H1 (cell line): ENCODE results near the gene KANSL1. TPM values are rescaled to one million over a fixed set of nuclear protein-coding genes. Genes with fewer than 3 reads are reported as not detected.

Experiments used
- ATF2 ChIP-seq: IDR thresholded peaks from 2 replicates; pipeline ENCODE4 v1.6.1; 2012; ENCODE audit warnings: low read length, inconsistent platforms
- CBX5 ChIP-seq: fragments of 300-800, 300-1000 bp; sonication (generic); IDR thresholded peaks from 2 replicates; pipeline ENCODE4 v1.7.1; 2016; ENCODE audit warnings: antibody characterized with exemption, low read length, low read depth
- CHD1 ChIP-seq: IDR thresholded peaks from 2 replicates; pipeline ENCODE4 v1.6.1; 2012; ENCODE audit warnings: low read depth, low read length, improper control_type of control experiment
- CHD2 ChIP-seq: IDR thresholded peaks from 2 replicates; pipeline ENCODE4 v1.6.1; 2012; ENCODE audit warnings: low read length, improper control_type of control experiment
- CREB1 ChIP-seq: IDR thresholded peaks from 2 replicates; pipeline ENCODE4 v1.6.1; 2012; ENCODE audit warnings: inconsistent platforms
- CTCF ChIP-seq, 3 experiments: IDR thresholded peaks; 1 replicate in 2 of 3; 2 replicates in 1 of 3; pipeline versions ENCODE4 v1.5.1 to v1.6.1; 2011; ENCODE audit warnings: low read length in 3 of 3, mild to moderate bottlenecking in 3 of 3, inconsistent platforms in 2 of 3, low read depth in 1 of 3, moderate library complexity in 1 of 3; ENCODE audit not compliant: insufficient read depth in 1 of 3; ENCODE audit errors: control extremely low read depth in 1 of 3
- FOSL1 ChIP-seq: IDR thresholded peaks from 2 replicates; pipeline ENCODE4 v1.6.1; 2011; ENCODE audit warnings: mild to moderate bottlenecking, low read depth, low read length, moderate library complexity; ENCODE audit not compliant: insufficient read depth
- GTF2F1 ChIP-seq: IDR thresholded peaks from 2 replicates; pipeline ENCODE4 v1.6.1; 2012; ENCODE audit warnings: low read depth, low read length, improper control_type of control experiment, borderline replicate concordance
- KDM1A ChIP-seq: fragments of 200-600, 300-600 bp; sonication (generic); IDR thresholded peaks from 2 replicates; pipeline ENCODE4 v1.7.1; 2016; ENCODE audit warnings: mild to moderate bottlenecking, low read length, borderline replicate concordance
- MAX ChIP-seq: IDR thresholded peaks from 2 replicates; pipeline ENCODE4 v1.6.1; 2012; ENCODE audit warnings: inconsistent platforms
- NANOG ChIP-seq: IDR thresholded peaks from 2 replicates; pipeline ENCODE4 v1.6.1; 2011; ENCODE audit warnings: low read length, low read depth, mild to moderate bottlenecking, inconsistent platforms; ENCODE audit not compliant: insufficient read depth, poor library complexity, severe bottlenecking
- POLR2A ChIP-seq, 2 experiments: IDR thresholded peaks; 1 replicate in 1 of 2; 2 replicates in 1 of 2; pipeline ENCODE4 v1.6.1; 2011; ENCODE audit warnings: low read depth in 2 of 2, low read length in 2 of 2, mild to moderate bottlenecking in 2 of 2; ENCODE audit errors: control extremely low read depth in 1 of 2
- RBBP5 ChIP-seq: IDR thresholded peaks from 2 replicates; pipeline ENCODE4 v1.7.1; 2012; ENCODE audit warnings: low read depth, mild to moderate bottlenecking, inconsistent platforms, low read length, moderate library complexity, borderline replicate concordance
- SAP30 ChIP-seq: fragments of 300-600 bp; sonication (generic); IDR thresholded peaks from 2 replicates; pipeline ENCODE4 v1.7.1; 2012; ENCODE audit warnings: low read length, moderate library complexity, mild to moderate bottlenecking, inconsistent platforms; ENCODE audit not compliant: insufficient read depth, insufficient replicate concordance
- SIN3A ChIP-seq, 2 experiments: IDR thresholded peaks in 1 of 2; conservative IDR thresholded peaks in 1 of 2; 2 replicates each; pipeline ENCODE4 v1.6.1; 2011 to 2012; ENCODE audit warnings: low read length in 2 of 2, improper control_type of control experiment in 1 of 2, low read depth in 1 of 2, mild to moderate bottlenecking in 1 of 2
- SIRT6 ChIP-seq: IDR thresholded peaks from one replicate; pipeline ENCODE4 v1.7.1; 2012; ENCODE audit warnings: low read length, inconsistent platforms
- SIX5 ChIP-seq: IDR thresholded peaks from 2 replicates; pipeline ENCODE4 v1.6.1; 2011; ENCODE audit warnings: mild to moderate bottlenecking, low read depth, low read length
- SRF ChIP-seq: IDR thresholded peaks from 2 replicates; pipeline ENCODE4 v1.6.1; 2011; ENCODE audit warnings: mild to moderate bottlenecking, low read depth, low read length, moderate library complexity
- YY1 ChIP-seq: IDR thresholded peaks from 2 replicates; pipeline ENCODE4 v1.6.1; 2011; ENCODE audit warnings: low read depth, mild to moderate bottlenecking, low read length
- polyA plus RNA-seq, 7 experiments: library from polyadenylated mRNA; depleted of rRNA in 3 of 7; stranded (reverse) in 5 of 7; unstranded in 2 of 7; fragments of >200 nt in 5 of 7; fragments of 200-250 nt in 2 of 7; gene quantifications; 1 replicate in 5 of 7; 2 replicates in 1 of 7; 4 replicates in 1 of 7; pipeline versions ENCODE4 v1.2.1 to v1.2.3, GENCODE V29; 2011 to 2013; ENCODE audit warnings: missing spikeins in 2 of 7, mixed read lengths in 2 of 7
- total RNA-seq: library from RNA; stranded (reverse); fragmentation: NEBNext Ultra II Directional; extraction: Animal tissue kit (Norgen Biotek cat#: 25700); gene quantifications from 2 replicates; pipeline ENCODE4 v1.2.1, GENCODE V29; 2021

KANSL1 gene
- total and polyA plus RNA-seq, 2 of the 8 experiments (the other 6 are each of a cell fraction or from before 2014, with no cell fraction given) = 34.0 to 128 TPM

- TF ChIP-seq RBBP5 (peak; percentile 98), POLR2A (IDR thresholded peaks at IDR 0.05; ENCODE audit: control extremely low read depth in 1 of 2, low read depth in 2 of 2, low read length in 2 of 2) (peak; percentile 77 to 88), CBX5 (no peak), FOSL1 (no peak), GTF2F1 (peak; percentile 37), KDM1A (no peak), SIX5 (peak; percentile 87), SIN3A (conservative IDR thresholded peaks at IDR 0.05 in 1 of 2, IDR thresholded peaks at IDR 0.05 in 1 of 2; ENCODE audit: low read depth in 1 of 2, low read length in 2 of 2) (peak in 1 of 2 experiments; percentile 76; a peak in 2 of 4 replicates), YY1 (peak; percentile 95), SAP30 (no peak), SRF (no peak), ATF2 (no peak; the same call in 1 of the 2 replicates), MAX (peak; percentile 17; the same call in 1 of the 2 replicates), CHD1 (0 out of 2 replicates have a peak, but pooled peaks have one; percentile 47), NANOG (peak; percentile 6), CTCF (IDR thresholded peaks at IDR 0.05; ENCODE audit: control extremely low read depth in 1 of 3, insufficient read depth in 1 of 3, low read depth in 1 of 3, low read length in 3 of 3) (0 out of 4 replicates have a peak, but pooled peaks of 1 of the 3 experiments have one; percentile 8), CREB1 (peak; percentile 81), SIRT6 (no peak), CHD2 (peak; percentile 30; the same call in 1 of the 2 replicates)
These were observed 580 bp upstream of the KANSL1 start (continued) for GRCh38 chr17:46193626-46194392.
